ENCODE data around the gene EXOC3.

DNA sequence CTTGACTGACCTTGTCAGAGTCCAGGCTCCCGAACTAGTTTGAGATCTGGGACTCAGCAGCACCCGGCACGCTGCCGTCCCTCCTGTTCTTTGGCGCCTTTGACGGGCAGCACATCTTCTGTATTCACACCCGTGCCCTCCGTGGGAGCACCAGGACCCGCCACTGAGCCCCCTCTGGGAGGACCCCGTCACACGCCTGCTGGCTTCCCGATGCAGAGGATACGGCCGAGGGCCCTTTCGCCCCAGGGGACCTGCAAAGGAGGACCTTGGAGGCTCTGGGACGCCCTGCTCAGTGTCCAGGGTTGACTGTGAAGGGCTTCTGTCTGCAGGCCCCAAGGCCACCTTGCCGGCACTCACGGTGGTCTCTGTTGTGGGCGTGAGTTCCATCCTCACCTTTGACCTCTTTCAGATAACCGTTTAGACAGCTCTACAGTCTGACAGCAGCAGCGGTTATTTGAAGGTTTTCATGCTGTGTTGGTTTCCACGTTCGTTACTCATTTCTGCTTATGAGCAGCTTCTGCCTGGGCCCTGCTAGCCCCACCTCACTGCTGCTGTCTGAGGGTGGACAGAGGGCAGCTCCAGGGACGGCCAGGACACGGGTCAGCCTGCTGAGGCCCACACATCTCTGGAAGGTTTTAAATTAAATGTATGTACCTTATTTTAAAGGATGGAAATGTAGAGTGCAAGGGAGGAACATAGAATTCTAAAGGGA lies 12.6 kb upstream of the EXOC3 start:
- TF ChIP-seq, protein P1, sequence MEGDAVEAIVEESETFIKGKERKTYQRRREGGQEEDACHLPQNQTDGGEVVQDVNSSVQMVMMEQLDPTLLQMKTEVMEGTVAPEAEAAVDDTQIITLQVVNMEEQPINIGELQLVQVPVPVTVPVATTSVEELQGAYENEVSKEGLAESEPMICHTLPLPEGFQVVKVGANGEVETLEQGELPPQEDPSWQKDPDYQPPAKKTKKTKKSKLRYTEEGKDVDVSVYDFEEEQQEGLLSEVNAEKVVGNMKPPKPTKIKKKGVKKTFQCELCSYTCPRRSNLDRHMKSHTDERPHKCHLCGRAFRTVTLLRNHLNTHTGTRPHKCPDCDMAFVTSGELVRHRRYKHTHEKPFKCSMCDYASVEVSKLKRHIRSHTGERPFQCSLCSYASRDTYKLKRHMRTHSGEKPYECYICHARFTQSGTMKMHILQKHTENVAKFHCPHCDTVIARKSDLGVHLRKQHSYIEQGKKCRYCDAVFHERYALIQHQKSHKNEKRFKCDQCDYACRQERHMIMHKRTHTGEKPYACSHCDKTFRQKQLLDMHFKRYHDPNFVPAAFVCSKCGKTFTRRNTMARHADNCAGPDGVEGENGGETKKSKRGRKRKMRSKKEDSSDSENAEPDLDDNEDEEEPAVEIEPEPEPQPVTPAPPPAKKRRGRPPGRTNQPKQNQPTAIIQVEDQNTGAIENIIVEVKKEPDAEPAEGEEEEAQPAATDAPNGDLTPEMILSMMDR (IDR thresholded peaks at IDR 0.05), result no peak
- no peak for TF ChIP-seq POLR2A (IDR thresholded peaks at IDR 0.05)

All from gastroesophageal sphincter (tissue), 3 donors.